IPS-18a (cell line): Measurements from ENCODE around the gene CELF5.
"Not testable (repeated sequence)": the region's sequence is repeated elsewhere in the genome, so short reads cannot be mapped to it uniquely, and the experiment has no call there.

Experiments
- H3K27ac ChIP-seq: one replicate; pipeline ENCODE4 v1.5.1; 2013; ENCODE audit warnings: low read length
- H3K27me3 ChIP-seq: one replicate; pipeline ENCODE4 v1.6.1; 2013; ENCODE audit warnings: mild to moderate bottlenecking, low read length; ENCODE audit not compliant: control insufficient read depth, insufficient read depth
- H3K36me3 ChIP-seq: one replicate; pipeline ENCODE4 v1.6.1; 2013; ENCODE audit warnings: low read depth, low read length; ENCODE audit not compliant: control insufficient read depth
- H3K4me1 ChIP-seq: one replicate; pipeline ENCODE4 v1.6.1; 2013; ENCODE audit warnings: low read depth, low read length; ENCODE audit not compliant: control insufficient read depth
- H3K4me3 ChIP-seq: one replicate; pipeline ENCODE4 v1.5.1; 2013; ENCODE audit warnings: low read length
- H3K9ac ChIP-seq: one replicate; pipeline ENCODE4 v1.6.1; 2013; ENCODE audit warnings: mild to moderate bottlenecking, low read length, moderate library complexity
- H3K9me3 ChIP-seq: one replicate; pipeline ENCODE4 v1.6.1; 2013; ENCODE audit warnings: low read depth, low read length; ENCODE audit not compliant: control insufficient read depth

The CELF5 gene

GRCh38 chr19:3186160-3186688 is 38.2 kb upstream of the CELF5 start:
- peak overlapping the region; percentile 94 for H3K4me3 ChIP-seq
- peaks cover 6% of the 10 kb centered on the region for H3K4me1 ChIP-seq
- H3K36me3 ChIP-seq: no peaks in the 10 kb centered on the region
- peak overlapping the region; percentile 85 for H3K9ac ChIP-seq
- no peaks in the 10 kb centered on the region for H3K27me3 ChIP-seq
- H3K27ac ChIP-seq: no peak overlapping the region
- H3K9me3 ChIP-seq: no peaks in the 10 kb centered on the region

- peak overlapping the region; percentile 85 for H3K9ac ChIP-seq
- H3K27ac ChIP-seq: no peak overlapping the region
- peak overlapping the region; percentile 94 for H3K4me3 ChIP-seq
- no peaks in the 10 kb centered on the region for H3K9me3 ChIP-seq
- H3K4me1 ChIP-seq: peaks cover 6% of the 10 kb centered on the region
- H3K27me3 ChIP-seq: no peaks in the 10 kb centered on the region
- H3K36me3 ChIP-seq: no peaks in the 10 kb centered on the region
Measured at GRCh38 chr19:3186891-3187661, 37.4 kb upstream of the CELF5 start.

DNA sequence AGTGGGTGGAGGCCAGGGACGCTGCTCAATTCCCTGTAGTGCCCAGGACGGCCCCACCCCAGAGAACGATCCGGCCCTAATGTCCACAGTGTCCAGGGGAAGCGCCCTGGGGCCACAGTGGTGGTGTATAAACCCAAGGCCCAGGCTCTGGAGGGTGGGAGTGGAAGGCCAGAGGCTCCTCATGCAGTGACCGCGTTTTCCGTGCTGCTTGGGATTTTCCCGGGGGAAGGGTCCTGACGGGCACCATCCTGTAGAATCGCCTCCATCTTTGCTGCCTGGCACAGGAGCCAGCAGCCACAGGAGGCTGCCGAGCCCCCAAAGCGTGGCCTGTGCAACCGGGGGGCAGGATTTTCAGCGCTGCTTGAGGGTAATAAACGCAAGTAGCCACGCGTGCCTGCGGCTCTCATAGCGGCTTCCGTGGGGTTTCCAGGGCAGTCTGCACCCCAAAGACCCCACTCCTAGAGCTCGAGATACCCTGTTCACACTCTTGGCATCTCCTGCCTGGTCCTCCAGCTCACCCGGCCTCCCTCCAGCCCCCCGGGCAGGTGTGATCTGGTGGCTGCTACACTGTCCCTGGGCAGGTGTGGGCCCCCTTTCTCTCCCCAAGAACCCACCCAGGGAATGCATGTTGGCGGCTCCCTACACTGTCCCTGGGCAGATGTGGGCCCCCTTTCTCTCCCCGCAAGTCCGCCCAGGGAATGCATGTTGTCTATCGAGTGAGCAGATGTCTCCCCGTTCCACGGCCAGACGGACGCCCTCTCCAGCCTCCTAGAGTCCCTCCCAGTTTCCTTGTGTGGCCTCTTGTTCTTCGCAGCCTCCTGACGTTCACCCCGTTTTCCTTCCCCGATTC is 36.6 kb upstream of the CELF5 start:
- no peak overlapping the region for H3K4me3 ChIP-seq
- H3K9me3 ChIP-seq: no peaks in the 10 kb centered on the region
- no peaks in the 10 kb centered on the region for H3K36me3 ChIP-seq
- no peak overlapping the region for H3K9ac ChIP-seq
- peaks cover 6% of the 10 kb centered on the region for H3K4me1 ChIP-seq
- no peak overlapping the region for H3K27ac ChIP-seq
- H3K27me3 ChIP-seq: no peaks in the 10 kb centered on the region

GRCh38 chr19:3188627-3189596 is 35.5 kb upstream of the CELF5 start:
- Histone ChIP-seq H3K36me3 (no peaks in the 10 kb centered on the region), H3K27ac (no peak overlapping the region)

DNA sequence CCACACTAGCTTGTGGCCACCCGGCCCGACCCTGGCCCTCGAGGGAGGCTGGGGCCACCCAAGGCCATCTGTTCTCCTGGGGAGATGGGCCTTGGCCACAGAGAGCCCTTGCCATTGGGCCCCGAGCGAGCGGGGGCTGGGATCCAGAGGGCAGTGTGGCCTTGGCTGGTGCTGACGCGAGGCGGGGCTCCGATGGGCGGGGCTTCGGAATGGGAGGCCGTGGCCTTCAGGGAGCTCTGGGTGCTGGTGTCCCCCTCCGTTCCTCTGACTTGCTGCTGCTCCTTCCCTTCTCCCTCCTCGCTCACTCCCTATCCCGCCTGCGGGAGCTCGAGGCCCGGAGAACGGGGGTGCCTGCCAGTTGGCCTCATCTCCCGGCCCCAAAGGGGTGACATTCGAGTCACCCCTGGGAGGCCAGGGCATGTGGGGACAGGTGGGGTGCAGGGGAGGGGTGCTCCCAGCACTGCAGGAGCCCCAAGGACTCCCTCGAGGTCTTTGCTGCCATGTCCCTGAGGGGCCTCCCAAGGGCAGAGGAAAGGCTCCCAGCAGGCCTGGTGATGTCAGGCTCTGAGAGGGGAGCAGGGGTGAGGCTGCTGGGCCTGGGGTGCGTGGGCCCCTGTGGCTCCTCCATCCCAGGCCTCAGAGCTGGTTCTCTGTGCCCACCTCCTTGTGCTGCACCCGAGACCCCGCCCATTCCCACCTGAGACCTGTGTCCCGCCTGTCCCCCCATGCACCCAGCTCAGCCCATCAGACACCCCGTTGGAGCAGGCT is 34.6 kb upstream of the CELF5 start:
- H3K27ac ChIP-seq: no peak overlapping the region
- no peak overlapping the region for H3K4me3 ChIP-seq
- no peaks in the 10 kb centered on the region for H3K27me3 ChIP-seq
- no peaks in the 10 kb centered on the region for H3K9me3 ChIP-seq
- H3K4me1 ChIP-seq: peaks cover 6% of the 10 kb centered on the region
- no peaks in the 10 kb centered on the region for H3K36me3 ChIP-seq
- no peak overlapping the region for H3K9ac ChIP-seq

More at GRCh38 chr19:3188627-3189596, 35.5 kb upstream of the CELF5 start:
- Histone ChIP-seq H3K27me3 (no peaks in the 10 kb centered on the region), H3K9ac (no peak overlapping the region), H3K4me3 (no peak overlapping the region), H3K9me3 (no peaks in the 10 kb centered on the region), H3K4me1 (peaks cover 6% of the 10 kb centered on the region)

- peaks cover 6% of the 10 kb centered on the region for H3K4me1 ChIP-seq
- H3K9ac ChIP-seq: no peak overlapping the region
- H3K36me3 ChIP-seq: no peaks in the 10 kb centered on the region
- no peak overlapping the region for H3K27ac ChIP-seq
- H3K27me3 ChIP-seq: no peaks in the 10 kb centered on the region
- H3K9me3 ChIP-seq: no peaks in the 10 kb centered on the region
- H3K4me3 ChIP-seq: no peak overlapping the region
Measured at GRCh38 chr19:3190470-3190770, 34.0 kb upstream of the CELF5 start.

- Histone ChIP-seq H3K4me1 (peaks cover 6% of the 10 kb centered on the region), H3K36me3 (no peaks in the 10 kb centered on the region), H3K9me3 (no peaks in the 10 kb centered on the region), H3K9ac (no peak overlapping the region), H3K27ac (no peak overlapping the region), H3K27me3 (no peaks in the 10 kb centered on the region), H3K4me3 (no peak overlapping the region)
Measured at GRCh38 chr19:3190921-3191805, 33.3 kb upstream of the CELF5 start.

DNA sequence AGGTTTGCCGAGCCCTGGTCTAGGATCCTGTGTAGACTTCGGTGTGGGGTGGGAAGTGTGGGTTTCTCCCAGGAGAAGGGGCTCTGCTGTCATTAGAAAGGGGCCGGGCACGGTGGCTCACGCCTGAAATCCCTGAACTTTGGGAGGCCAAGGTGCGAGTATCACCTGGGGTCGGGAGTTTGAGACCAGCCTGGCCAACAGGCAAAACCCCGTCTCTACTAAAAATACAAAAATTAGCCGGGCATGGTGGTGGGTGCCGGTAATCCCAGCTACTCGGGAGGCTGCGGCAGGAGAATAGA is 32.7 kb upstream of the CELF5 start:
- H3K4me3 ChIP-seq, H3K9ac ChIP-seq, H3K9me3 ChIP-seq, H3K27me3 ChIP-seq, H3K27ac ChIP-seq, H3K36me3 ChIP-seq, H3K4me1 ChIP-seq: not testable (repeated sequence)

DNA sequence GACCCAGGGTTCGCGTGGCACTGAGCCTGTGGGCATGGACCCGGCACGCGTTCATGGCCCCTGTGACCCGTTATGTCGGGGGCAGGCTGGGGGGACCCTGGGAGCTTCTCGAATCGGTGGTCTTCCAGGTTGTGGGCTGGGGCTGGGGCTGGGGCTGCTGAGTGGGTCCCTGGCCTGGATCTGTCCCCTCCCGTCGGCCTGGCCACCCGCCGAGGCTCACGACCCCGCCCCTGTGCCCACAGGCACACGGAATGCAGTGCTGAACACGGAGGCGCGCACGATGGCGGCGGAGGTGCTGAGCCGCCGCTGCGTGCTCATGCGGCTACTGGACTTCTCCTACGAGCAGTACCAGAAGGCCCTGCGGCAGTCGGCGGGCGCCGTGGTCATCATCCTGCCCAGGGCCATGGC is 32.2 kb upstream of the CELF5 start:
- Histone ChIP-seq H3K27me3 (no peaks in the 10 kb centered on the region), H3K9ac (no peak overlapping the region), H3K36me3 (no peaks in the 10 kb centered on the region), H3K4me3 (no peak overlapping the region), H3K27ac (no peak overlapping the region), H3K4me1 (peaks cover under 1% of the 10 kb centered on the region), H3K9me3 (no peaks in the 10 kb centered on the region)

DNA sequence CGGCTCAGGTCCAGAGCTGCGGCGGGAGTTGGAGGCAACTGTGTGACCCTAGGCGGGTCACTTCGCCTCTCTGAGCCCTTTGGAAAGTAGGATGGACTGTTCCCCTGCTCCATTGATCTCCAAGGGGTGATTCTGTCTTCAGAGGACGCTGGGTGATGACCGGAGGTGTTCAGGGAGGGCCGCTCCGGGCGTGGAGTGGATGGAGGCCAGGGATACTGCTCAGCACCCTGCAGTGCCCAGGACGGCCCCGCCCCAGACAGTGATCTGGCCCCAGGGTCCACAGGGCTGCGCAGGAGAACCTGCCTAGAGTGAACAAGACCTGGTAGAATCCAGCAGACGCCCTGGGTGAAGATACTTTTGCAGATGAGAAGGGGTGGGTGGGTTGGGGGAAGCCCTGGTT is 31.8 kb upstream of the CELF5 start:
- Histone ChIP-seq H3K4me3 (no peak overlapping the region), H3K9me3 (no peaks in the 10 kb centered on the region), H3K9ac (no peak overlapping the region), H3K4me1 (no peaks in the 10 kb centered on the region), H3K36me3 (no peaks in the 10 kb centered on the region), H3K27me3 (no peaks in the 10 kb centered on the region), H3K27ac (no peak overlapping the region)
